CD8-positive, alpha-beta memory T cell (primary cell): ENCODE measurements around the gene ORC1. TPM values are rescaled to one million over a fixed set of nuclear protein-coding genes. Genes with fewer than 3 reads are reported as not detected.

Experiments
- CTCF ChIA-PET: fragments of 350-600 bp; sonication (Branson Sonifier 250); formaldehyde crosslinking; loops from one replicate; lab custom pipeline; 2021; ENCODE audit warnings: antibody characterized with exemption; lab: Charles Lee
- POLR2A ChIA-PET: fragments of 350-600 bp; sonication (Branson Sonifier 250); formaldehyde crosslinking; loops from one replicate; lab custom pipeline; 2021; ENCODE audit warnings: antibody characterized with exemption; lab: Charles Lee
- DNase-seq, 5 donors: peaks; one replicate each; pipeline versions ENCODE4 v3.0.0 to v3.0.0-alpha.2; 2020 to 2022; ENCODE audit warnings: mixed read lengths in 1 of 5
- H3K27ac ChIP-seq: one replicate; pipeline ENCODE4 v1.7.0; 2013; ENCODE audit warnings: low read depth, mild to moderate bottlenecking, low read length, moderate library complexity
- H3K27me3 ChIP-seq: 2 replicates; pipeline ENCODE4 v1.7.0; 2013; ENCODE audit warnings: low read length, mild to moderate bottlenecking; ENCODE audit not compliant: insufficient read depth, poor library complexity, severe bottlenecking
- H3K36me3 ChIP-seq: 2 replicates; pipeline ENCODE4 v1.7.0; 2013; ENCODE audit warnings: mild to moderate bottlenecking, low read length, moderate library complexity; ENCODE audit not compliant: insufficient read depth
- H3K4me1 ChIP-seq: 2 replicates; pipeline ENCODE4 v1.7.0; 2013; ENCODE audit warnings: mild to moderate bottlenecking, low read length, moderate library complexity; ENCODE audit not compliant: insufficient read depth
- H3K4me3 ChIP-seq: 2 replicates; pipeline ENCODE4 v1.7.0; 2013; ENCODE audit warnings: mild to moderate bottlenecking, low read length
- H3K9me3 ChIP-seq: 2 replicates; pipeline ENCODE4 v1.7.0; 2013; ENCODE audit warnings: mild to moderate bottlenecking, low read length
- H3K27ac Mint-ChIP-seq, 8 donors: one replicate each; pipeline ENCODE4 v1.8.0; 2020 to 2021; ENCODE audit warnings: mixed read lengths in 8 of 8, mild to moderate bottlenecking in 6 of 8, inconsistent platforms in 3 of 8, moderate library complexity in 3 of 8
- H3K27me3 Mint-ChIP-seq, 2 donors: one replicate each; pipeline ENCODE4 v1.8.0; 2020 to 2021; ENCODE audit warnings: mixed read lengths in 2 of 2, mild to moderate bottlenecking in 1 of 2, moderate library complexity in 1 of 2
- H3K36me3 Mint-ChIP-seq, 3 donors: one replicate each; pipeline ENCODE4 v1.8.0; 2020 to 2021; ENCODE audit warnings: mixed read lengths in 3 of 3, inconsistent platforms in 1 of 3, mild to moderate bottlenecking in 1 of 3
- H3K4me1 Mint-ChIP-seq, 3 donors: one replicate each; pipeline ENCODE4 v1.8.0; 2020 to 2021; ENCODE audit warnings: mixed read lengths in 3 of 3, inconsistent platforms in 1 of 3, mild to moderate bottlenecking in 1 of 3
- H3K4me3 Mint-ChIP-seq, 7 donors: one replicate each; pipeline ENCODE4 v1.8.0; 2020 to 2021; ENCODE audit warnings: mixed read lengths in 7 of 7, mild to moderate bottlenecking in 6 of 7, moderate library complexity in 4 of 7, inconsistent platforms in 2 of 7
- H3K9me3 Mint-ChIP-seq, 5 donors: one replicate each; pipeline ENCODE4 v1.8.0; 2020 to 2022; ENCODE audit warnings: mixed read lengths in 5 of 5, mild to moderate bottlenecking in 3 of 5, moderate library complexity in 2 of 5, inconsistent platforms in 1 of 5
- polyA plus RNA-seq: library from polyadenylated mRNA; unstranded; fragments of 300-500 nt; fragmentation: Illumina TruSeq; gene quantifications from one replicate; pipeline ENCODE4 v1.2.3, GENCODE V29; 2021
- total RNA-seq, 2 experiments: library from RNA; stranded (reverse); gene quantifications; one replicate each; pipeline ENCODE4 v1.2.3, GENCODE V29; 2021

ORC1 gene
- total and polyA plus RNA-seq, 3 experiments from 2014 or later = 0.55 to 40.6 (median 39.8) TPM

- Mint-ChIP-seq H3K27ac (no peak overlapping the region), H3K9me3 (no peaks in the 10 kb centered on the region)
- CTCF ChIA-PET = no interaction called here
These were observed 60.2 kb downstream of the ORC1 start for GRCh38 chr1:52343979-52344378.

DNA sequence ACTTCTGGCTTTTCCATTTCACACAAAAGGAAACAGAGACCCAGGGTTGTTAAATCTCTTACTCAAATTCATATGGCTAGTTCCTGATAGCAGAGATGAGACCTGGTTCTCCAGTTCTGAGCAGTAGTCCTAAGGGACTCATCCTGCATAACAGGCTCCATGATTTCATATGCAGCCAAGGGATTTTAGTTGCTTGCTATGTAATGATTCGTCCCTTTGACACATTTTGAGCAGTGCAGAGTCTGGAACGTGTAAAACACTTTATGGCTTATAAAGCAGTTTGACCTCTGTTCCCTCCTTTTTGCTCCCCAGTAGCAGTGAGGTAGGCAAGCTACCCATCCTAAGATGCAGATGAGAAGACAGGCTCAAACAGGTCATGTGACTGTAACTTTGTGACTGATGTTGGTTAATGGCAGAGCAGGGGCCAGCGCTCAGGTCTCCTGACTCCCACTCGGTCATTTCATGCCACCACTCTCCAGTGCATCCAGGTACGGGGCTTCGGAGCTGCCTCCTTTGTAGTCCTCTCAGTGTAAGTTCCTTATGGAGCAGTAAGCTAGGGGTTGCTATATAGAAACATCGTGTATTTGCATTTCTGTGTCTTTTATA lies 62.5 kb downstream of the ORC1 start:
- POLR2A ChIA-PET = interaction anchor here (0.6 kb wide), 1 partner anchor 101 kb away, joined by 3 read pairs; no protein-coding TSS in a partner anchor

More at GRCh38 chr1:52343979-52344378, 60.2 kb downstream of the ORC1 start:
- no peak overlapping the region for H3K27ac ChIP-seq
- POLR2A ChIA-PET = no interaction called here
- no peak overlapping the region for H3K4me3 ChIP-seq
- DNase-seq = no peak
- no peaks in the 10 kb centered on the region for H3K36me3 ChIP-seq
- H3K27me3 Mint-ChIP-seq = no peaks in the 10 kb centered on the region
- H3K9me3 ChIP-seq = no peaks in the 10 kb centered on the region
- H3K4me1 Mint-ChIP-seq = peaks cover 0 to 8% (median 0%) of the 10 kb centered on the region in 3 donors
- no peaks in the 10 kb centered on the region for H3K4me1 ChIP-seq
- H3K27me3 ChIP-seq = no peaks in the 10 kb centered on the region
- H3K36me3 Mint-ChIP-seq = peaks cover 0 to 18% (median 1%) of the 10 kb centered on the region in 3 donors
- no peak overlapping the region for H3K4me3 Mint-ChIP-seq

DNA sequence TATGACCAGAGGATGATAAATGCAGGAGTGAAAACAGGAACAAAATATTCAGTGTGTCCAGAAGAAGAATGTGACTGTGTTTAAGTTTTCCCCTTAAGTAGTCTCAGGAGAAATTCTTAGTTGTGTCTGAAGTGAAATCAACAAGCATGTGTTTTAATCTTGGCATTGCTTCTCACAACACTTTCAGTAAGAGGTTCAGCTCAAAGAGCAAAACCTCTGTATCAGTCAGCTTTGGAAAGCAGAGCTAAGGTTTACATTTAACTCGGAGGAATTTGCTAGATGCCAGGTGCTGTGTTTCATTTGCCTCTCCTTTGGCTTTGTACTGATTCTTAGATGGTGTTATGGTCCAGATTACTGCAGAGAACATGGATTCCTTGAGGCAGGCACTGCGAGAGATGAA lies 66.8 kb downstream of the ORC1 start:
- Histone ChIP-seq H3K4me1 (no peaks in the 10 kb centered on the region), H3K4me3 (no peak overlapping the region), H3K27ac (no peak overlapping the region), H3K9me3 (no peaks in the 10 kb centered on the region), H3K36me3 (no peaks in the 10 kb centered on the region), H3K27me3 (no peaks in the 10 kb centered on the region)
- Mint-ChIP-seq H3K9me3 (no peaks in the 10 kb centered on the region), H3K27ac (no peak overlapping the region), H3K4me3 (no peak overlapping the region), H3K4me1 (no peaks in the 10 kb centered on the region), H3K36me3 (peaks cover 5 to 35% (median 6%) of the 10 kb centered on the region in 3 donors), H3K27me3 (no peaks in the 10 kb centered on the region)
- ChIA-PET CTCF (no interaction called here), POLR2A (no interaction called here)
- DNase-seq = no peak

More for the DNA sequence above, 62.5 kb downstream of the ORC1 start:
- Mint-ChIP-seq H3K4me3 (no peak overlapping the region), H3K36me3 (peaks cover 3 to 30% (median 5%) of the 10 kb centered on the region in 3 donors), H3K27ac (no peak overlapping the region), H3K27me3 (no peaks in the 10 kb centered on the region), H3K4me1 (no peaks in the 10 kb centered on the region), H3K9me3 (no peaks in the 10 kb centered on the region)
- Histone ChIP-seq H3K4me1 (no peaks in the 10 kb centered on the region), H3K27me3 (no peaks in the 10 kb centered on the region), H3K27ac (no peak overlapping the region), H3K9me3 (no peaks in the 10 kb centered on the region), H3K4me3 (no peak overlapping the region), H3K36me3 (no peaks in the 10 kb centered on the region)
- no peak for DNase-seq
- CTCF ChIA-PET = no interaction called here

- Mint-ChIP-seq H3K27ac (no peak overlapping the region), H3K27me3 (no peaks in the 10 kb centered on the region), H3K4me3 (no peak overlapping the region), H3K36me3 (peaks cover 5 to 33% (median 6%) of the 10 kb centered on the region in 3 donors), H3K9me3 (no peaks in the 10 kb centered on the region), H3K4me1 (no peaks in the 10 kb centered on the region)
- POLR2A ChIA-PET = no interaction called here
- H3K4me1 ChIP-seq = no peaks in the 10 kb centered on the region
- H3K36me3 ChIP-seq = no peaks in the 10 kb centered on the region
- H3K4me3 ChIP-seq = no peak overlapping the region
- no peaks in the 10 kb centered on the region for H3K27me3 ChIP-seq
- CTCF ChIA-PET = no interaction called here
- no peak for DNase-seq
- H3K27ac ChIP-seq = no peak overlapping the region
- H3K9me3 ChIP-seq = no peaks in the 10 kb centered on the region
These were observed 69.2 kb downstream of the ORC1 start for GRCh38 chr1:52334906-52335528.

DNA sequence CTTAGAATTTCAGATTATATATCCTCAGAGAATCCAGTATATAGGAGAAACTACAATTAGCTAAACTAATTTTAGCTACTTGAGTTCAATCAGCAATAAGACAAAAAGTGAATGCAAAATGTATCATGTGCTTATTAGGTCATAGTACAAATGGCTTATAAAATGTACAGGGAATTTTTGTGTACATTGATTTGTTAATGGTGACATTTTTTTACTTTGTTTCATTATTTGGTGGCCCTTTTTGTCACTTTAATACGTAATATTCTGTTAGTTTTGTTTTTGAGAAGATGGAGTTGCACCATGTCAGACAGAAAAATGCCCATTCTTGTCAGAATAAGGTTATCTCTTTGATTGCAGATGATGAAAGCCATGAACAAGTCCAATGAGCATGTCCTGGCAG lies 71.8 kb downstream of the ORC1 start:
- H3K27me3 ChIP-seq = no peaks in the 10 kb centered on the region
- POLR2A ChIA-PET = no interaction called here
- Mint-ChIP-seq H3K27ac (peak overlapping the region in 1 of 8 donors; percentile 8), H3K27me3 (no peaks in the 10 kb centered on the region), H3K4me1 (no peaks in the 10 kb centered on the region), H3K36me3 (peaks cover 0 to 21% (median 5%) of the 10 kb centered on the region in 3 donors), H3K4me3 (no peak overlapping the region), H3K9me3 (no peaks in the 10 kb centered on the region)
- no peak overlapping the region for H3K27ac ChIP-seq
- no peaks in the 10 kb centered on the region for H3K9me3 ChIP-seq
- no peak overlapping the region for H3K4me3 ChIP-seq
- CTCF ChIA-PET = no interaction called here
- no peaks in the 10 kb centered on the region for H3K36me3 ChIP-seq
- DNase-seq = no peak
- no peaks in the 10 kb centered on the region for H3K4me1 ChIP-seq

DNA sequence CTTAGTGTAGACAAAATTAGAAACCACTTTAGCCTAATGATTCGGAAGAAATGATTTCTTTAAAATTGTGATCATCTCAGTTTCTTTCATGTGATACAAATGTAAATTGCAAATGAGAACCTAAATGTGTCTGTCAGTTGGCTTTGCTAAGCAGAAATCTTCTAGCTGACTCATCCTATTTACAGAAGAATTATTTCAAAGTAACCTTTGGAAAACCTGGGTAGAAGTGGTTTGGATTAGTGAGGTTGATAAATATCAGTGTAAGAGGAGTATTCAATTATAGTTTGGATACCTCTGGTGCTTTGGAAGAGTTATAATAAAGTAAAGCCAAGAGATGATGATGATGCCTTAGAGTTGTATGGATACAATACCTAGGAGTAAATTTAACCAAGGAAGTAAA lies 75.6 kb downstream of the ORC1 start:
- CTCF ChIA-PET = no interaction called here
- peaks cover 0 to 7% (median 6%) of the 10 kb centered on the region in 3 donors for H3K36me3 Mint-ChIP-seq
- Histone ChIP-seq H3K27ac (no peak overlapping the region), H3K4me3 (no peak overlapping the region), H3K36me3 (no peaks in the 10 kb centered on the region), H3K27me3 (no peaks in the 10 kb centered on the region), H3K9me3 (no peaks in the 10 kb centered on the region), H3K4me1 (no peaks in the 10 kb centered on the region)
- no peak overlapping the region for H3K27ac Mint-ChIP-seq
- DNase-seq = no peak
- no peak overlapping the region for H3K4me3 Mint-ChIP-seq
- H3K27me3 Mint-ChIP-seq = no peaks in the 10 kb centered on the region
- POLR2A ChIA-PET = interaction anchor here (0.7 kb wide), 1 partner anchor 117 kb away, joined by 3 read pairs; no protein-coding TSS in a partner anchor
- no peaks in the 10 kb centered on the region for H3K4me1 Mint-ChIP-seq
- no peaks in the 10 kb centered on the region for H3K9me3 Mint-ChIP-seq

DNA sequence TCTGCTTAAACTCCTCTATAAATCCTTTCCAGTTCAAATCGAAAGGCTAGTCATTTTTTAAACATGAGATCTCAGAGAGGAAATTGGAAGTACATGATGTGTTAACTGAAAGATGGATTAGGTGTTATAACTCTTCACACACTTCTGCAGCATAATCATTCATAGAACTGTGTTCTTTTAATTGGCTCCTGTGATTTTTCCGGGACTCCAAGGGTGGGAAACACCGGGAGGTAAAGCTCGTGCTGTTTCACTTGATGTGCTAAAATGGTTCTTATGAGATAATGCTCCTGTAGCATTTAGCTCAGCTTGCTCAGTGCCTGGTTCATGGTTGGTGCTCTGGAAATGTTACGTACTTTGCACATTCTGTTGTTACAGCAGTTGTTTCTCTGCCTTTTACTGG lies 78.4 kb downstream of the ORC1 start:
- Histone ChIP-seq H3K9me3 (no peaks in the 10 kb centered on the region), H3K36me3 (no peaks in the 10 kb centered on the region), H3K4me1 (no peaks in the 10 kb centered on the region), H3K27ac (no peak overlapping the region), H3K27me3 (no peaks in the 10 kb centered on the region), H3K4me3 (no peak overlapping the region)
- Mint-ChIP-seq H3K9me3 (no peaks in the 10 kb centered on the region), H3K36me3 (peaks cover 0 to 7% (median 0%) of the 10 kb centered on the region in 3 donors), H3K4me1 (no peaks in the 10 kb centered on the region), H3K27me3 (peaks cover 0 to 1% of the 10 kb centered on the region in 2 donors), H3K27ac (peak overlapping the region in 1 of 8 donors; percentile 24), H3K4me3 (no peak overlapping the region)
- DNase-seq = no peak
- ChIA-PET POLR2A (no interaction called here), CTCF (no interaction called here)

DNA sequence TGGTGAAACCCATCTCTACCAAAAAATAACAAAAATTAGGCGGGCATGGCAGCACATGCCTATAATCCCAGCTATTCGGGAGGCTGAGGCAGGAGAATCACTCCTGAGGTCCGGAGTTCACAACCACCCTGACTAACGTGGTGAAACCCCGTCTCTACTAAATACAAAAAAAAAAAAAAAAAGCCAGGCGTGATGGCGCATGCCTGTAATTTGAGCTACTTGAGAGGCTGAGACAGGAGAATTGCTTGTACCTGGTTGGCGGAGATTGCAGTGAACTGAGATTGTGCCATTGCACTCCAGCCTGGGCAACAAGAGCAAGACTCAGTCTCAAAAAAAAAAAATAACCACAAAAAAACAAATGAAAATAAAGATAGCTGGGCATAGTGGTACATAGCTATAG lies 80.5 kb downstream of the ORC1 start:
- Mint-ChIP-seq H3K4me3 (no peak overlapping the region), H3K27me3 (peaks cover 0 to 1% of the 10 kb centered on the region in 2 donors), H3K36me3 (peaks cover 0 to 7% (median 0%) of the 10 kb centered on the region in 3 donors), H3K9me3 (no peaks in the 10 kb centered on the region), H3K27ac (no peak overlapping the region), H3K4me1 (no peaks in the 10 kb centered on the region)
- Histone ChIP-seq H3K36me3 (no peaks in the 10 kb centered on the region), H3K4me1 (no peaks in the 10 kb centered on the region), H3K9me3 (no peaks in the 10 kb centered on the region), H3K4me3 (no peak overlapping the region), H3K27me3 (no peaks in the 10 kb centered on the region), H3K27ac (no peak overlapping the region)
- ChIA-PET CTCF (no interaction called here), POLR2A (no interaction called here)
- no peak for DNase-seq
